GM12878 (cell line): ENCODE results near the gene SPATA1. TPM values are rescaled to one million over a fixed set of nuclear protein-coding genes. Genes with fewer than 3 reads are reported as not detected.

Experiments
- ATAC-seq: fragments of 200-7000 bp; cut with Tn5 transposase; 3 replicates; pipeline ENCODE4 v1.9.1; 2020; ENCODE audit warnings: mild to moderate bottlenecking, moderate library complexity
- BruUV-seq: library from RNA; stranded (reverse); fragments of 400-500 nt; replicated peaks from 2 replicates; lab custom pipeline; 2021; lab: Mats Ljungman, UMichigan
- CTCF ChIA-PET: fragments of 300-600 bp; sonication (Branson Sonifier 250); formaldehyde crosslinking; extraction: SDS; loops from one replicate; lab custom pipeline; 2021; ENCODE audit warnings: inconsistent platforms; lab: Yijun Ruan, JAX
- POLR2A ChIA-PET: fragments of 350-600 bp; formaldehyde crosslinking; extraction: SDS; loops from one replicate; lab custom pipeline; 2021; ENCODE audit warnings: inconsistent platforms; lab: Charles Lee
- RAD21 ChIA-PET: fragments of 300-600 bp; sonication (Branson Sonifier 250); formaldehyde crosslinking; loops from one replicate; lab custom pipeline; 2023; ENCODE audit warnings: antibody characterized with exemption; ENCODE audit not compliant: unreplicated experiment; lab: Charles Lee
- SMC1A ChIA-PET: fragments of 300-600 bp; sonication (Branson Sonifier 250); formaldehyde crosslinking; loops from one replicate; lab custom pipeline; 2023; ENCODE audit not compliant: unreplicated experiment, uncharacterized antibody; lab: Charles Lee
- DNase-seq: peaks from one replicate; pipeline ENCODE4 v3.0.0-alpha.2; 2011; ENCODE audit warnings: low read depth, low spot score
- FAIRE-seq: peaks from 3 replicates; lab custom pipeline; 2011; peaks lifted over from hg19 to GRCh38; lab: Jason Lieb, UNC
- H2AFZ ChIP-seq: 2 replicates; pipeline ENCODE4 v1.6.0; 2011; ENCODE audit warnings: low read depth, low read length, control low read depth; ENCODE audit not compliant: control insufficient read depth
- H3K27ac ChIP-seq: 2 replicates; pipeline ENCODE4 v1.5.1; 2011; ENCODE audit warnings: control low read depth; ENCODE audit not compliant: control insufficient read depth, insufficient read depth
- H3K27me3 ChIP-seq, 2 experiments: replicated peaks in 1 of 2; 2 replicates each; pipeline versions ENCODE4 v1.6.0 to v1.6.1; 2011; ENCODE audit warnings: low read length in 1 of 2; ENCODE audit not compliant: control insufficient read depth in 2 of 2, insufficient read depth in 2 of 2
- H3K36me3 ChIP-seq, 2 experiments: 2 replicates each; pipeline ENCODE4 v1.5.1; 2011; ENCODE audit warnings: low read length in 1 of 2; ENCODE audit not compliant: control insufficient read depth in 2 of 2, insufficient read depth in 2 of 2
- H3K4me1 ChIP-seq: 2 replicates; pipeline ENCODE4 v1.6.1; 2011; ENCODE audit warnings: mild to moderate bottlenecking, low read length, moderate library complexity, mixed read lengths; ENCODE audit not compliant: control insufficient read depth, insufficient read depth
- H3K4me2 ChIP-seq: 2 replicates; pipeline ENCODE4 v1.6.0; 2011; ENCODE audit warnings: control low read depth; ENCODE audit not compliant: control insufficient read depth, insufficient read depth
- H3K4me3 ChIP-seq: fragments of 200-600 bp; sonication (generic); 2 replicates; pipeline ENCODE4 v1.5.1; 2016
- H3K79me2 ChIP-seq: 2 replicates; pipeline ENCODE4 v1.6.0; 2011; ENCODE audit warnings: low read length; ENCODE audit not compliant: control insufficient read depth, insufficient read depth
- H3K9ac ChIP-seq: 2 replicates; pipeline ENCODE4 v1.8.0; 2011; ENCODE audit warnings: low read length, control low read depth, mixed read lengths; ENCODE audit not compliant: control insufficient read depth, insufficient read depth
- H3K9me3 ChIP-seq: replicated peaks from 3 replicates; pipeline ENCODE4 v1.5.1; 2011; ENCODE audit warnings: mild to moderate bottlenecking, low read length; ENCODE audit not compliant: control insufficient read depth, insufficient read depth
- H4K20me1 ChIP-seq: 2 replicates; pipeline ENCODE4 v1.6.0; 2011; ENCODE audit not compliant: control insufficient read depth, insufficient read depth
- ATF2 ChIP-seq: IDR thresholded peaks from 2 replicates; pipeline ENCODE4 v1.6.1; 2012; ENCODE audit warnings: low read length, inconsistent platforms
- EP300 ChIP-seq, 2 experiments: fragments of 150-350 bp in 1 of 2; IDR thresholded peaks; 2 replicates each; pipeline ENCODE4 v1.6.1; 2011 to 2012; ENCODE audit warnings: low read depth in 2 of 2, low read length in 2 of 2, borderline replicate concordance in 1 of 2, improper control_type of control experiment in 1 of 2, inconsistent platforms in 1 of 2; ENCODE audit not compliant: control insufficient read depth in 1 of 2
- MXI1 ChIP-seq: fragments of 150-350 bp; IDR thresholded peaks from 2 replicates; pipeline ENCODE4 v1.6.1; 2011; ENCODE audit warnings: low read depth, mild to moderate bottlenecking, inconsistent platforms, low read length, improper control_type of control experiment
- NFYB ChIP-seq: IDR thresholded peaks from 2 replicates; pipeline ENCODE4 v1.6.1; 2011; ENCODE audit warnings: low read depth, mild to moderate bottlenecking, low read length, improper control_type of control experiment, moderate library complexity; ENCODE audit not compliant: insufficient read depth
- SMC3 ChIP-seq: IDR thresholded peaks from 2 replicates; pipeline ENCODE4 v1.6.1; 2011; ENCODE audit warnings: low read length, improper control_type of control experiment, borderline replicate concordance
- SREBF1 ChIP-seq: IDR thresholded peaks from 2 replicates; pipeline ENCODE4 v1.6.1; 2012; ENCODE audit warnings: mild to moderate bottlenecking, low read length
- SUPT20H ChIP-seq: IDR thresholded peaks from 2 replicates; pipeline ENCODE4 v1.6.1; 2011; ENCODE audit warnings: low read depth, mild to moderate bottlenecking, low read length, moderate library complexity, borderline replicate concordance; ENCODE audit not compliant: control insufficient read depth
- in situ Hi-C: fragments of 300-500 bp; cut with MboI; formaldehyde crosslinking; loops from 9 replicates; pipeline ENCODE4 v1.14.3; 2018; ENCODE audit warnings: mixed read lengths
- intact Hi-C: fragments of 100-400 bp; cut with micrococcal nuclease; formaldehyde crosslinking; loops from one replicate; pipeline ENCODE4 v1.14.2; 2022; ENCODE audit not compliant: unreplicated experiment
- polyA plus RNA-seq, 11 experiments: library from polyadenylated mRNA; depleted of rRNA in 4 of 11; unstranded in 6 of 11; stranded (reverse) in 5 of 11; fragments of >200 nt; fragmentation: Nextera tagmentation in 4 of 11; fragmentation: Illumina TruSeq in 1 of 11; extraction: Ambion mirVana in 4 of 11; extraction: Trizol in 1 of 11; gene quantifications; 1 replicate in 1 of 11; 2 replicates in 10 of 11; pipeline versions ENCODE4 v1.2.1 to v1.2.3, GENCODE V29; 2011 to 2016; ENCODE audit warnings: inconsistent platforms in 2 of 11, missing spikeins in 2 of 11, low read depth in 1 of 11
- total RNA-seq, 4 experiments: library from RNA; depleted of rRNA in 3 of 4; stranded (reverse); fragments of >200 nt in 3 of 4; fragmentation: Illumina TruSeq in 1 of 4; extraction: Trizol in 1 of 4; gene quantifications; 2 replicates each; pipeline versions ENCODE4 v1.2.1 to v1.2.3, GENCODE V29; 2013 to 2021
- TF ChIP-seq, protein P1 (sequence below): fragments of 450-650 bp; IDR thresholded peaks from 2 replicates; pipeline ENCODE4 v1.6.1; 2017; ENCODE audit warnings: low read depth, mild to moderate bottlenecking, moderate library complexity
- TF ChIP-seq, protein P2 (sequence below): fragments of 450-650 bp; IDR thresholded peaks from 2 replicates; pipeline ENCODE4 v1.6.1; 2016; ENCODE audit warnings: mild to moderate bottlenecking
- TF ChIP-seq, protein P3 (sequence below): IDR thresholded peaks from 2 replicates; pipeline ENCODE4 v1.6.1; 2011; ENCODE audit warnings: borderline replicate concordance, low read depth, mild to moderate bottlenecking, moderate library complexity, low read length; ENCODE audit not compliant: insufficient read depth, poor library complexity, severe bottlenecking

Gene SPATA1
- total and polyA plus RNA-seq, 10 of the 15 experiments (the other 5 are each of a cell fraction or from before 2014, with no cell fraction given) = 0.74 to 2.4 (median 1.9) TPM

GRCh38 chr1:84524590-84524989, 18.4 kb downstream of the SPATA1 start:
- Histone ChIP-seq H3K4me2 (no peak overlapping the region), H3K9me3 (peaks cover 3% of the 10 kb centered on the region; the same call in 1 of the 3 replicates), H3K79me2 (no peaks in the 10 kb centered on the region), H4K20me1 (no peaks in the 10 kb centered on the region), H3K9ac (no peak overlapping the region), H3K36me3 (no peaks in the 10 kb centered on the region), H3K27ac (no peak overlapping the region), H3K4me3 (no peak overlapping the region), H2AFZ (no peak overlapping the region), H3K27me3 (no peaks in the 10 kb centered on the region), H3K4me1 (no peaks in the 10 kb centered on the region)
- BruUV-seq = no TSS peak
- no peak for DNase-seq
- SMC1A ChIA-PET = interaction anchor here (0.9 kb wide), 1 partner anchor 9 kb away, joined by 3 read pairs; no protein-coding TSS in a partner anchor
- RAD21 ChIA-PET = no interaction called here
- POLR2A ChIA-PET = no interaction called here
- CTCF ChIA-PET = interaction anchor here (0.9 kb wide), 1 partner anchor 16 kb away, joined by 3 read pairs; no protein-coding TSS in a partner anchor
- in situ Hi-C loops = no loop called here
- FAIRE-seq = no peak
- no peak for ATAC-seq
- TF ChIP-seq ATF2 (no peak), EP300 (IDR thresholded peaks at IDR 0.05; ENCODE audit: borderline replicate concordance in 1 of 2, control insufficient read depth in 1 of 2, low read depth in 2 of 2, low read length in 2 of 2) (no peak), SREBF1 (no peak), MXI1 (no peak), NFYB (no peak), SUPT20H (no peak), SMC3 (no peak)
- TF ChIP-seq, protein P1, sequence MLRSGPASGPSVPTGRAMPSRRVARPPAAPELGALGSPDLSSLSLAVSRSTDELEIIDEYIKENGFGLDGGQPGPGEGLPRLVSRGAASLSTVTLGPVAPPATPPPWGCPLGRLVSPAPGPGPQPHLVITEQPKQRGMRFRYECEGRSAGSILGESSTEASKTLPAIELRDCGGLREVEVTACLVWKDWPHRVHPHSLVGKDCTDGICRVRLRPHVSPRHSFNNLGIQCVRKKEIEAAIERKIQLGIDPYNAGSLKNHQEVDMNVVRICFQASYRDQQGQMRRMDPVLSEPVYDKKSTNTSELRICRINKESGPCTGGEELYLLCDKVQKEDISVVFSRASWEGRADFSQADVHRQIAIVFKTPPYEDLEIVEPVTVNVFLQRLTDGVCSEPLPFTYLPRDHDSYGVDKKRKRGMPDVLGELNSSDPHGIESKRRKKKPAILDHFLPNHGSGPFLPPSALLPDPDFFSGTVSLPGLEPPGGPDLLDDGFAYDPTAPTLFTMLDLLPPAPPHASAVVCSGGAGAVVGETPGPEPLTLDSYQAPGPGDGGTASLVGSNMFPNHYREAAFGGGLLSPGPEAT = no peak
- TF ChIP-seq, protein P2, sequence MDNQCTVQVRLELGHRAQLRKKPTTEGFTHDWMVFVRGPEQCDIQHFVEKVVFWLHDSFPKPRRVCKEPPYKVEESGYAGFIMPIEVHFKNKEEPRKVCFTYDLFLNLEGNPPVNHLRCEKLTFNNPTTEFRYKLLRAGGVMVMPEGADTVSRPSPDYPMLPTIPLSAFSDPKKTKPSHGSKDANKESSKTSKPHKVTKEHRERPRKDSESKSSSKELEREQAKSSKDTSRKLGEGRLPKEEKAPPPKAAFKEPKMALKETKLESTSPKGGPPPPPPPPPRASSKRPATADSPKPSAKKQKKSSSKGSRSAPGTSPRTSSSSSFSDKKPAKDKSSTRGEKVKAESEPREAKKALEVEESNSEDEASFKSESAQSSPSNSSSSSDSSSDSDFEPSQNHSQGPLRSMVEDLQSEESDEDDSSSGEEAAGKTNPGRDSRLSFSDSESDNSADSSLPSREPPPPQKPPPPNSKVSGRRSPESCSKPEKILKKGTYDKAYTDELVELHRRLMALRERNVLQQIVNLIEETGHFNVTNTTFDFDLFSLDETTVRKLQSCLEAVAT = no peak
- TF ChIP-seq, protein P3, sequence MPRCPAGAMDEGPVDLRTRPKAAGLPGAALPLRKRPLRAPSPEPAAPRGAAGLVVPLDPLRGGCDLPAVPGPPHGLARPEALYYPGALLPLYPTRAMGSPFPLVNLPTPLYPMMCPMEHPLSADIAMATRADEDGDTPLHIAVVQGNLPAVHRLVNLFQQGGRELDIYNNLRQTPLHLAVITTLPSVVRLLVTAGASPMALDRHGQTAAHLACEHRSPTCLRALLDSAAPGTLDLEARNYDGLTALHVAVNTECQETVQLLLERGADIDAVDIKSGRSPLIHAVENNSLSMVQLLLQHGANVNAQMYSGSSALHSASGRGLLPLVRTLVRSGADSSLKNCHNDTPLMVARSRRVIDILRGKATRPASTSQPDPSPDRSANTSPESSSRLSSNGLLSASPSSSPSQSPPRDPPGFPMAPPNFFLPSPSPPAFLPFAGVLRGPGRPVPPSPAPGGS = no peak
- intact Hi-C loops = no loop called here
